ENCODE data around the gene RTN4R.

RTN4R gene

GRCh38 chr22:20204806-20205205 is 63.3 kb downstream of the RTN4R start:
- no peak for DNase-seq (ENCODE audit: extremely low read depth in 1 of 2, low read depth in 1 of 2)

GRCh38 chr22:20204311-20204710 is 63.8 kb downstream of the RTN4R start:
- DNase-seq (ENCODE audit: extremely low read depth in 1 of 2, low read depth in 1 of 2) = no peak

- no peak for DNase-seq (ENCODE audit: extremely low read depth in 1 of 2, low read depth in 1 of 2)
These were observed 64.4 kb downstream of the RTN4R start for GRCh38 chr22:20203552-20204201.

GRCh38 chr22:20203142-20203551 is 65.0 kb downstream of the RTN4R start:
- no peak for DNase-seq (ENCODE audit: extremely low read depth in 1 of 2, low read depth in 1 of 2)

- no peak for DNase-seq (ENCODE audit: extremely low read depth in 1 of 2, low read depth in 1 of 2)
These were observed 66.2 kb downstream of the RTN4R start for GRCh38 chr22:20201837-20202392.

- DNase-seq (ENCODE audit: extremely low read depth in 1 of 2, low read depth in 1 of 2) = no peak
These were observed 68.2 kb downstream of the RTN4R start for GRCh38 chr22:20199906-20200305.

GRCh38 chr22:20199413-20199842 is 68.7 kb downstream of the RTN4R start:
- DNase-seq (ENCODE audit: extremely low read depth in 1 of 2, low read depth in 1 of 2) = no peak

- no peak for DNase-seq (ENCODE audit: extremely low read depth in 1 of 2, low read depth in 1 of 2)
These were observed 69.4 kb downstream of the RTN4R start for GRCh38 chr22:20198557-20199319.

- DNase-seq (ENCODE audit: extremely low read depth in 1 of 2, low read depth in 1 of 2) = no peak
These were observed 70.6 kb downstream of the RTN4R start for GRCh38 chr22:20197407-20198030.

GRCh38 chr22:20196094-20196842 is 71.8 kb downstream of the RTN4R start:
- no peak for DNase-seq (ENCODE audit: extremely low read depth in 1 of 2, low read depth in 1 of 2)

GRCh38 chr22:20194681-20195593 is 73.2 kb downstream of the RTN4R start:
- no peak for DNase-seq (ENCODE audit: extremely low read depth in 1 of 2, low read depth in 1 of 2)

- DNase-seq (ENCODE audit: extremely low read depth in 1 of 2, low read depth in 1 of 2) = no peak
These were observed 74.2 kb downstream of the RTN4R start for GRCh38 chr22:20193761-20194494.

GRCh38 chr22:20192972-20193760 is 75.0 kb downstream of the RTN4R start:
- DNase-seq (ENCODE audit: extremely low read depth in 1 of 2, low read depth in 1 of 2) = no peak

- DNase-seq (ENCODE audit: extremely low read depth in 1 of 2, low read depth in 1 of 2) = no peak
These were observed 75.7 kb downstream of the RTN4R start for GRCh38 chr22:20192293-20192971.

- DNase-seq (ENCODE audit: extremely low read depth in 1 of 2, low read depth in 1 of 2) = no peak
These were observed 76.3 kb downstream of the RTN4R start for GRCh38 chr22:20191803-20192202.

Data from activated CD8-positive, alpha-beta memory T cell treated with anti-CD3 and anti-CD28 coated beads for 1 hour (primary cell).